Trophoblast cell (in vitro differentiated cells and primary cell): ENCODE results near the gene TMEM255B.
"Not testable (repeated sequence)": the region's sequence is repeated elsewhere in the genome, so short reads cannot be mapped to it uniquely, and the experiment has no call there.

Source experiments
- DNase-seq, 2 donors: peaks; one replicate each; pipeline ENCODE4 v3.0.0-alpha.2; 2016
- H2AFZ ChIP-seq: 2 replicates; pipeline ENCODE4 v1.6.1; 2013; ENCODE audit warnings: low read length, moderate library complexity, mild to moderate bottlenecking; ENCODE audit not compliant: insufficient read depth, poor library complexity
- H2AK5ac ChIP-seq: 2 replicates; pipeline ENCODE4 v1.6.1; 2013; ENCODE audit warnings: mild to moderate bottlenecking, low read length
- H2BK120ac ChIP-seq: 2 replicates; pipeline ENCODE4 v1.6.1; 2013; ENCODE audit warnings: low read length, mild to moderate bottlenecking, moderate library complexity; ENCODE audit not compliant: insufficient read depth, poor library complexity
- H2BK12ac ChIP-seq: 2 replicates; pipeline ENCODE4 v1.6.1; 2013; ENCODE audit warnings: mild to moderate bottlenecking, low read length, moderate library complexity
- H2BK5ac ChIP-seq: 2 replicates; pipeline ENCODE4 v1.6.1; 2013; ENCODE audit warnings: low read length, low read depth, moderate library complexity, mild to moderate bottlenecking; ENCODE audit not compliant: poor library complexity
- H3K14ac ChIP-seq: 2 replicates; pipeline ENCODE4 v1.6.1; 2013; ENCODE audit warnings: mild to moderate bottlenecking, low read length
- H3K18ac ChIP-seq: 2 replicates; pipeline ENCODE4 v1.6.1; 2013; ENCODE audit warnings: mild to moderate bottlenecking, low read length
- H3K23ac ChIP-seq: 2 replicates; pipeline ENCODE4 v1.6.1; 2013; ENCODE audit warnings: low read length
- H3K27ac ChIP-seq: 2 replicates; pipeline ENCODE4 v1.5.1; 2013; ENCODE audit warnings: low read depth, mild to moderate bottlenecking, inconsistent platforms, low read length, moderate library complexity
- H3K27me3 ChIP-seq: 2 replicates; pipeline ENCODE4 v1.6.1; 2013; ENCODE audit warnings: inconsistent platforms, mild to moderate bottlenecking, low read length, moderate library complexity; ENCODE audit not compliant: insufficient read depth
- H3K36me3 ChIP-seq, 2 experiments: 1 replicate in 1 of 2; 2 replicates in 1 of 2; pipeline ENCODE4 v1.6.1; 2013; ENCODE audit warnings: low read length in 2 of 2, mild to moderate bottlenecking in 2 of 2, moderate library complexity in 1 of 2; ENCODE audit not compliant: insufficient read depth in 2 of 2, control insufficient read depth in 1 of 2
- H3K4ac ChIP-seq: 2 replicates; pipeline ENCODE4 v1.6.1; 2013; ENCODE audit warnings: low read depth, mild to moderate bottlenecking, low read length, moderate library complexity
- H3K4me1 ChIP-seq, 2 experiments: 1 replicate in 1 of 2; 2 replicates in 1 of 2; pipeline ENCODE4 v1.6.1; 2013; ENCODE audit warnings: low read length in 2 of 2, mild to moderate bottlenecking in 2 of 2, moderate library complexity in 1 of 2; ENCODE audit not compliant: insufficient read depth in 2 of 2, control insufficient read depth in 1 of 2
- H3K4me2 ChIP-seq: 2 replicates; pipeline ENCODE4 v1.6.1; 2013; ENCODE audit warnings: inconsistent platforms, mild to moderate bottlenecking, low read length, moderate library complexity
- H3K4me3 ChIP-seq: 2 replicates; pipeline ENCODE4 v1.5.1; 2013; ENCODE audit warnings: mild to moderate bottlenecking, low read depth, low read length, inconsistent platforms
- H3K79me1 ChIP-seq: one replicate; pipeline ENCODE4 v1.6.1; 2013; ENCODE audit warnings: low read length
- H3K79me2 ChIP-seq: 2 replicates; pipeline ENCODE4 v1.6.1; 2013; ENCODE audit warnings: low read length, mild to moderate bottlenecking; ENCODE audit not compliant: control insufficient read depth, insufficient read depth, poor library complexity
- H3K9ac ChIP-seq: 2 replicates; pipeline ENCODE4 v1.6.1; 2013; ENCODE audit warnings: mild to moderate bottlenecking, low read length
- H3K9me3 ChIP-seq: 2 replicates; pipeline ENCODE4 v1.6.1; 2013; ENCODE audit warnings: low read depth, mild to moderate bottlenecking, control low read depth, inconsistent platforms, low read length; ENCODE audit not compliant: insufficient read depth
- H4K12ac ChIP-seq: 2 replicates; pipeline ENCODE4 v1.6.1; 2013; ENCODE audit warnings: low read depth, mild to moderate bottlenecking, low read length, moderate library complexity
- H4K8ac ChIP-seq: 2 replicates; pipeline ENCODE4 v1.6.1; 2013; ENCODE audit warnings: low read depth, mild to moderate bottlenecking, low read length, moderate library complexity
- H4K91ac ChIP-seq: one replicate; pipeline ENCODE4 v1.6.1; 2013; ENCODE audit warnings: low read depth, mild to moderate bottlenecking, low read length, moderate library complexity
- WGBS: extraction: QIAGEN DNeasy Blood & Tissue Kit; methylation state at CpG from one replicate; pipeline ENCODE4 v1.1.7; 2013; ENCODE audit warnings: missing lambda C conversion rate; ENCODE audit not compliant: insufficient read length, insufficient coverage; ENCODE audit errors: extremely low coverage; 5-methylcytosine and 5-hydroxymethylcytosine counted together

Gene TMEM255B

DNA sequence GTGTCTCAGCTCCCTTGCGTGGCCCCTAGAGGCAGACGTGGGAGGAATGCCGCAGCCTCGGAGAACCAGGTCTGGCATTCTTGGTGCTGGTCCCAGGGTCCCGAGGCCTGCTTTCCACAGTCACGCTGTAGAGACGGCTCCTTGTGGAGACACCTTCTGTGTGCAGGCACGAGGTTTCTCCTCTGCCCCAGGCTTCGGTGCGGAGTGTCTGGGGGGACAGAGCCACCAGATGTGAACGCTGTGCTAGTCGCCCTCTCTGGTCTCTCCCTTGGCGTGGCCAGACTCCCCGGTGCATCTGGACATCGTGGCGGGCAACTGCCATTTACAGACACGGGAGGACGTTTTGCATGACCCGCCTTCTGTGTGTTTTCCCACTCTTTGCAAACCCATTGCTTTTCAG lies 7.5 kb upstream of the TMEM255B start:
- H3K14ac ChIP-seq, result no peak overlapping the region
- peaks cover 15% of the 10 kb centered on the region for H3K9me3 ChIP-seq
- no peaks in the 10 kb centered on the region for H3K36me3 ChIP-seq
- H3K18ac ChIP-seq, result no peak overlapping the region
- no peak overlapping the region for H2AK5ac ChIP-seq
- no peak overlapping the region for H2BK120ac ChIP-seq
- H2AFZ ChIP-seq, result no peak overlapping the region
- no peak overlapping the region for H3K9ac ChIP-seq
- no peak for DNase-seq
- H3K4me1 ChIP-seq, result no peaks in the 10 kb centered on the region
- no peak overlapping the region for H4K8ac ChIP-seq
- H3K23ac ChIP-seq, result no peak overlapping the region
- no peak overlapping the region for H3K4ac ChIP-seq
- H3K27me3 ChIP-seq, result no peaks in the 10 kb centered on the region
- no peak overlapping the region for H3K4me2 ChIP-seq
- no peak overlapping the region for H2BK5ac ChIP-seq
- no peak overlapping the region for H4K91ac ChIP-seq
- H3K79me1 ChIP-seq, result no peaks in the 10 kb centered on the region
- H2BK12ac ChIP-seq, result no peak overlapping the region
- no peaks in the 10 kb centered on the region for H3K79me2 ChIP-seq
- H3K27ac ChIP-seq, result no peak overlapping the region
- no CpG with 5 or more reads among the region's 19 CpGs for WGBS
- no peak overlapping the region for H4K12ac ChIP-seq
- no peak overlapping the region for H3K4me3 ChIP-seq

DNA sequence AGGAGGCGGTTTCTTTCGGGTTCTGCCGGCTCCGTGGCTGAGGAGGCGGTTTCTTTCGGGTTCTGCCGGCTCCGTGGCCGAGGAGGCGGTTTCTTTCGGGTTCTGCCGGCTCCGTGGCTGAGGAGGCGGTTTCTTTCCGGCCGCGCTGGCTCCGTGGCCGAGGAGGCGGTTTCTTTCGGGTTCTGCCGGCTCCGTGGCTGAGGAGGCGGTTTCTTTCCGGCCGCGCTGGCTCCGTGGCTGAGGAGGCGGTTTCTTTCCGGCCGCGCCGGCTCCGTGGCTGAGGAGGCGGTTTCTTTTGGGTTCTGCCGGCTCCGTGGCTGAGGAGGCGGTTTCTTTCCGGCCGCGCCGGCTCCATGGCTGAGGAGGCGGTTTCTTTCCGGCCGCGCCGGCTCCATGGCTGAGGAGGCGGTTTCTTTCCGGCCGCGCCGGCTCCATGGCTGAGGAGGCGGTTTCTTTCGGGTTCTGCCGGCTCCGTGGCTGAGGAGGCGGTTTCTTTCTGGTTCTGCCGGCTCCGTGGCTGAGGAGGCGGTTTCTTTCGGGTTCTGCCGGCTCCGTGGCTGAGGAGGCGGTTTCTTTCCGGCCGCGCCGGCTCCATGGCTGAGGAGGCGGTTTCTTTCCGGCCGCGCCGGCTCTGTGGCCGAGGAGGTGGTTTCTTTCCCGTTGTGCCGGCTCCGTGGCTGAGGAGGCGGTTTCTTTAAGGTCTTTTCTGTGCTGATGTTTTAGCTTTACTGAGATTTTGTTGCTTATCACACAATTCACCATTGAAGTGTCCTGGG lies 6.6 kb upstream of the TMEM255B start:
- not testable (repeated sequence) for H2BK12ac ChIP-seq, H2BK120ac ChIP-seq, H2BK5ac ChIP-seq, H3K4me2 ChIP-seq, H4K8ac ChIP-seq, H3K9ac ChIP-seq, H3K36me3 ChIP-seq, H3K79me2 ChIP-seq, H3K23ac ChIP-seq, H3K4me1 ChIP-seq, H4K91ac ChIP-seq, H3K14ac ChIP-seq, H3K4ac ChIP-seq, H4K12ac ChIP-seq, H3K4me3 ChIP-seq, H2AFZ ChIP-seq, H3K18ac ChIP-seq, H3K27ac ChIP-seq, H3K79me1 ChIP-seq, H3K27me3 ChIP-seq, H2AK5ac ChIP-seq
- no CpG with 5 or more reads among the region's 78 CpGs for WGBS
- H3K9me3 ChIP-seq, result peaks cover 15% of the 10 kb centered on the region
- peak in 1 of 2 donors; percentile 30 for DNase-seq

DNA sequence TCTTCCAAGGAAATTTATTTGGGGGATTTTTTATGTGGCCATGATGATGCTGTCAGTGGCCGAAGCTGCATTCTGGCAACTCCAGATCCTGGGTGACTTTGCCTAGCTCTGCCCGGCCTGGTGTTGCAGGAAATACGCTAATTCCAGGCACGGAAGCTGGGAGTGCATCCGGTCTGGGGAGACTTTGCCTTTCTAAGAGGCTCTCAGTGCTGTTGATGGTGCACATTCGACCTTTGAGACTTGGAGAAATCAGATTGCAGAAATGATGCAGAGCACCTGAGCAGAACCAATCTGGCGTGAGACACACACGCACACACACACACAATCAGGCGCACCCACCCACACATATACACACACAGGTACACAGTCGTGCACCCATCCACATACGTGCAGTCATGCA lies 5.9 kb upstream of the TMEM255B start:
- Histone ChIP-seq H2BK12ac (no peak overlapping the region), H3K18ac (no peak overlapping the region), H3K4me3 (no peak overlapping the region), H3K9me3 (peaks cover 15% of the 10 kb centered on the region), H2AFZ (no peak overlapping the region), H3K27me3 (no peaks in the 10 kb centered on the region), H3K23ac (no peak overlapping the region), H2BK5ac (no peak overlapping the region), H3K14ac (no peak overlapping the region), H2BK120ac (no peak overlapping the region), H3K9ac (no peak overlapping the region), H3K27ac (no peak overlapping the region), H3K4me1 (peaks cover 0 to under 1% of the 10 kb centered on the region in 2 experiments), H3K36me3 (no peaks in the 10 kb centered on the region), H3K79me1 (no peaks in the 10 kb centered on the region), H3K79me2 (no peaks in the 10 kb centered on the region), H4K12ac (no peak overlapping the region), H4K91ac (no peak overlapping the region), H2AK5ac (no peak overlapping the region), H3K4me2 (no peak overlapping the region), H3K4ac (no peak overlapping the region), H4K8ac (no peak overlapping the region)
- no peak for DNase-seq
- WGBS, result no CpG with 5 or more reads among the region's 11 CpGs

DNA sequence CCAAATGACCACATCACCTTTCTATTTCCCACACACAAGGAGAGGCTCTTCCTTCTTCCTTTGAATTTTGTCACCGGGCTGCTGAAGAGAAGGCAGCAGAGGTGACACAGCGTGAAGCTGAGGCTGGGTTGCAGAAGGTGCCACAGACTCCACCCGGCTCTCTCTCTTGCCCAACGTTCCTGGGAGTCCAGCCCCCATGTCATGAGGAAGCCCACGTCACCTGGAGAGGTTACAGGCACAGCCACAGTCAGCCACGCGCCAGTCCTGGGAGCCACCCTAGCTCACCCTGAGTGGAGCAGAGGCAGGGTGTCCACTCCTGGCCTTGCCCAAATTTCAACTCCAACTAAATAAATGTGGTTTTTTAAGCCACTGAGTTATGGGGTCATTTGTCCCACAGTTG lies 4.8 kb upstream of the TMEM255B start:
- no peak overlapping the region for H3K23ac ChIP-seq
- H3K4ac ChIP-seq, result no peak overlapping the region
- no peak overlapping the region for H3K18ac ChIP-seq
- no peak overlapping the region for H4K91ac ChIP-seq
- no peak overlapping the region for H3K4me2 ChIP-seq
- no peak overlapping the region for H2BK120ac ChIP-seq
- H4K12ac ChIP-seq, result no peak overlapping the region
- H2AK5ac ChIP-seq, result no peak overlapping the region
- no peak overlapping the region for H3K4me3 ChIP-seq
- peaks cover 4% of the 10 kb centered on the region for H3K79me1 ChIP-seq
- H3K36me3 ChIP-seq, result no peaks in the 10 kb centered on the region
- no peak overlapping the region for H3K14ac ChIP-seq
- no peak overlapping the region for H3K27ac ChIP-seq
- WGBS, result no CpG with 5 or more reads among the region's 7 CpGs
- H2AFZ ChIP-seq, result no peak overlapping the region
- H3K9me3 ChIP-seq, result peaks cover 15% of the 10 kb centered on the region
- H3K9ac ChIP-seq, result no peak overlapping the region
- no peak overlapping the region for H2BK5ac ChIP-seq
- H2BK12ac ChIP-seq, result no peak overlapping the region
- H4K8ac ChIP-seq, result no peak overlapping the region
- peaks cover 0 to 7% of the 10 kb centered on the region in 2 experiments for H3K4me1 ChIP-seq
- DNase-seq, result no peak
- H3K79me2 ChIP-seq, result peaks cover 2% of the 10 kb centered on the region
- no peaks in the 10 kb centered on the region for H3K27me3 ChIP-seq
